Fibroblast of lung (primary cell): Measurements from ENCODE around the gene CREB5.

Experiments used
- EZH2 ChIP-seq: IDR thresholded peaks from 2 replicates; pipeline ENCODE4 v1.5.1; 2012; ENCODE audit warnings: low read length, control low read depth, mild to moderate bottlenecking; ENCODE audit errors: missing control alignments
- TF ChIP-seq, protein P1 (sequence below), 2 donors: IDR thresholded peaks in 1 of 2; conservative IDR thresholded peaks in 1 of 2; 1 replicate in 1 of 2; 2 replicates in 1 of 2; pipeline ENCODE4 v1.5.1; 2011 to 2012; ENCODE audit warnings: low read length in 2 of 2, control low read depth in 1 of 2, inconsistent platforms in 1 of 2, low read depth in 1 of 2, mild to moderate bottlenecking in 1 of 2

DNA sequence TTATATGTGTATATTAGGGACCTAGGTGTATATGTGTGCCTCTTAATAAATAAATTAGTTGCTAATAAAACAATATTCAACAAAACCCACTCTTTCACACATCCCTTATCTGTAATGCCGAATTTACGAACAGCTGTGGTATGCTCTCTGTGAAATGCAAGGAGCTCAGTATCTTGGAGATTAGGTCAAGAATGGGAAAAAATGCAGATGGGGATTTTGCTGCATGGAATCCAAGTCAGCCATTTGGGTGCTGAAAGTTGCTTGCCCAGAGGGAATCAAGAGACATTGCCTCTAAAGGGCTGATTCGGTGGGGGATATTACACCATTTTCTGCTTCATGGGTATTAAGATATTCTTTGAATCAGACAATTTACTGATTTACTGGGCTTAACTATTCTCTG, 93.5 kb downstream of the CREB5 start:
- TF ChIP-seq, protein P1, sequence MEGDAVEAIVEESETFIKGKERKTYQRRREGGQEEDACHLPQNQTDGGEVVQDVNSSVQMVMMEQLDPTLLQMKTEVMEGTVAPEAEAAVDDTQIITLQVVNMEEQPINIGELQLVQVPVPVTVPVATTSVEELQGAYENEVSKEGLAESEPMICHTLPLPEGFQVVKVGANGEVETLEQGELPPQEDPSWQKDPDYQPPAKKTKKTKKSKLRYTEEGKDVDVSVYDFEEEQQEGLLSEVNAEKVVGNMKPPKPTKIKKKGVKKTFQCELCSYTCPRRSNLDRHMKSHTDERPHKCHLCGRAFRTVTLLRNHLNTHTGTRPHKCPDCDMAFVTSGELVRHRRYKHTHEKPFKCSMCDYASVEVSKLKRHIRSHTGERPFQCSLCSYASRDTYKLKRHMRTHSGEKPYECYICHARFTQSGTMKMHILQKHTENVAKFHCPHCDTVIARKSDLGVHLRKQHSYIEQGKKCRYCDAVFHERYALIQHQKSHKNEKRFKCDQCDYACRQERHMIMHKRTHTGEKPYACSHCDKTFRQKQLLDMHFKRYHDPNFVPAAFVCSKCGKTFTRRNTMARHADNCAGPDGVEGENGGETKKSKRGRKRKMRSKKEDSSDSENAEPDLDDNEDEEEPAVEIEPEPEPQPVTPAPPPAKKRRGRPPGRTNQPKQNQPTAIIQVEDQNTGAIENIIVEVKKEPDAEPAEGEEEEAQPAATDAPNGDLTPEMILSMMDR (conservative IDR thresholded peaks at IDR 0.05 in 1 of 2, IDR thresholded peaks at IDR 0.05 in 1 of 2; ENCODE audit: low read depth in 1 of 2, low read length in 2 of 2), result no peak
- TF ChIP-seq EZH2, result no peak
